ENCODE measurements around the gene RBM23. TPM values are rescaled to one million over a fixed set of nuclear protein-coding genes. Genes with fewer than 3 reads are reported as not detected.
"Not testable (repeated sequence)": the region's sequence is repeated elsewhere in the genome, so short reads cannot be mapped to it uniquely, and the experiment has no call there.

Gene RBM23
- total RNA-seq, 1 experiment from 2014 or later, result 57.6 TPM

DNA sequence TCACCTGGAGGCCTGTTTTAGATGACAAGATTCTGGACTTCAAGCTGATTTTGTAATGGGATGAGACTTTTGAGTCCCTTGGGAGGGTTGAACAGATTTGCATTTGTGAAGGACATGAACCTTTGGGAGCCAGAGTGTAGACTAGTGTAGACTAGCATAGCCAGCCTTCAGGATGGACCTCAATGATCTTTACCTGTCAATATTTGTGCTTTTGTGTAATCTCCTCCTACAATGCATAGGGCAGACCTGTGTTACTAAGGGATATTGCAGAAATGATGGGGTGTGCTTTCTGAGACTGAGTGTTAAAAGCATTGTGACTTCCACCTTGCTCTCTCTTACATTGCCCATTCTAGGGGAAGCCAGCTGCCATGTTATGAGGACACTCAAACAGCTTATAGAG lies 57.3 kb downstream of the RBM23 start:
- no peaks in the 10 kb centered on the region for H3K4me1 Mint-ChIP-seq (ENCODE audit: insufficient read depth, unreplicated experiment)
- no peak for DNase-seq (ENCODE audit: unreplicated experiment)
- TF ChIP-seq, protein P1, sequence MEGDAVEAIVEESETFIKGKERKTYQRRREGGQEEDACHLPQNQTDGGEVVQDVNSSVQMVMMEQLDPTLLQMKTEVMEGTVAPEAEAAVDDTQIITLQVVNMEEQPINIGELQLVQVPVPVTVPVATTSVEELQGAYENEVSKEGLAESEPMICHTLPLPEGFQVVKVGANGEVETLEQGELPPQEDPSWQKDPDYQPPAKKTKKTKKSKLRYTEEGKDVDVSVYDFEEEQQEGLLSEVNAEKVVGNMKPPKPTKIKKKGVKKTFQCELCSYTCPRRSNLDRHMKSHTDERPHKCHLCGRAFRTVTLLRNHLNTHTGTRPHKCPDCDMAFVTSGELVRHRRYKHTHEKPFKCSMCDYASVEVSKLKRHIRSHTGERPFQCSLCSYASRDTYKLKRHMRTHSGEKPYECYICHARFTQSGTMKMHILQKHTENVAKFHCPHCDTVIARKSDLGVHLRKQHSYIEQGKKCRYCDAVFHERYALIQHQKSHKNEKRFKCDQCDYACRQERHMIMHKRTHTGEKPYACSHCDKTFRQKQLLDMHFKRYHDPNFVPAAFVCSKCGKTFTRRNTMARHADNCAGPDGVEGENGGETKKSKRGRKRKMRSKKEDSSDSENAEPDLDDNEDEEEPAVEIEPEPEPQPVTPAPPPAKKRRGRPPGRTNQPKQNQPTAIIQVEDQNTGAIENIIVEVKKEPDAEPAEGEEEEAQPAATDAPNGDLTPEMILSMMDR (IDR thresholded peaks at IDR 0.05; ENCODE audit: unreplicated experiment), result no peak

DNA sequence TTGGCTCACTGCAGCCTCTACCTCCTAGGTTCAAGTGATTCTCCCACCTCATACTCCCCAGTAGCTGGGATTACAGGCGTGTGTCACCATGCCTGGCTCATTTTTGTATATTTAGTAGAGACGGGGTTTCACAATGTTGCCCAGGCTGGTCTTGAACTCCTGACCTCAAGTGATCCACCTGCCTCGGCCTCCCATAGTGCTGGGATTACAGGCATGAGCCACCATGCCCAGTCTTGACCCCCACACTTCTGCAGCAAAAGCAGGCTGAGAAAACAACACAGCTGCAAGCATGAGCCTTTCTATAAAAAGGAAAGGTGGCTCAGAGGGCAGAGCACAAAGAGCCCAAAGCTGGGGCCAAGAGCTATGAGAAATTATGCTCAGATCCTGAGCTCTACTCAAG lies 58.6 kb downstream of the RBM23 start:
- H3K27me3 Mint-ChIP-seq (ENCODE audit: insufficient read depth, unreplicated experiment); H3K27ac Mint-ChIP-seq (ENCODE audit: low read depth, unreplicated experiment); DNase-seq (ENCODE audit: unreplicated experiment); H3K9me3 Mint-ChIP-seq (ENCODE audit: unreplicated experiment); H3K4me1 Mint-ChIP-seq (ENCODE audit: insufficient read depth, unreplicated experiment); H3K36me3 Mint-ChIP-seq (ENCODE audit: insufficient read depth, unreplicated experiment); H3K4me3 Mint-ChIP-seq (ENCODE audit: unreplicated experiment); BruUV-seq (replicated peaks); intact Hi-C loops (cut with micrococcal nuclease): not testable (repeated sequence)
- ChIA-PET POLR2A (interaction anchor here (0.9 to 1.2 kb wide), 2 partner anchors 24 to 36 kb away, joined by 3 to 4 read pairs; partner anchors contain the start of gene MMP14), CTCF (interaction anchor here (0.7 to 3.9 kb wide), 8 partner anchors 11 to 304 kb away, joined by 3 to 19 read pairs (median 4); partner anchors contain the start of gene LRP10)

More for the DNA sequence above, 57.3 kb downstream of the RBM23 start:
- ChIA-PET CTCF (interaction anchor here (0.6 to 13.4 kb wide), 12 partner anchors 9 to 305 kb away, joined by 3 to 154 read pairs (median 4); partner anchors contain the start of gene MMP14), POLR2A (interaction anchor here (0.6 kb wide), 1 partner anchor 72 kb away, joined by 3 read pairs; no protein-coding TSS in a partner anchor)
- no peaks in the 10 kb centered on the region for H3K27me3 Mint-ChIP-seq (ENCODE audit: insufficient read depth, unreplicated experiment)
- BruUV-seq (replicated peaks), result no TSS peak
- H3K27ac Mint-ChIP-seq (ENCODE audit: low read depth, unreplicated experiment), result no peak overlapping the region
- H3K4me3 Mint-ChIP-seq (ENCODE audit: unreplicated experiment), result no peak overlapping the region
- H3K9me3 Mint-ChIP-seq (ENCODE audit: unreplicated experiment), result no peaks in the 10 kb centered on the region
- no peaks in the 10 kb centered on the region for H3K36me3 Mint-ChIP-seq (ENCODE audit: insufficient read depth, unreplicated experiment)
- intact Hi-C loops (cut with micrococcal nuclease), result no loop called here

DNA sequence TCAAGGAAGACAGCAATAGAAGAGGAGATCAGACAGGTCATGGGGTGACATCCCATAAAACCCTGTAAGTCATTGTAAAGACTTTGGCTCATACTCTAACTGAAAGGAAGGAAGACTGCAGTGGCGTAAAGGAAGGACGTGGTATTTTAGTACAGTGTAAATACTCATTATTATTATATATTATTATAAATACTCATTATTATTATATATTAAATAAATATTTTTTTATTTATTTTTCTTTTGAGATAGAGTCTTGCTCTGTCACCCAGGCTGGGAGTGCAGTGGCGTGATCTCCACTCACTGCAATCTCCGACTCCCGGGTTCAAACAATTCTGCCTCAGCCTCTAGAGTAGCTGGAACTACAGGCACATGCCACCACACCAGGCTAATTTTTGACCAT lies 62.5 kb downstream of the RBM23 start:
- Mint-ChIP-seq H3K27me3 (ENCODE audit: insufficient read depth, unreplicated experiment) (no peaks in the 10 kb centered on the region), H3K36me3 (ENCODE audit: insufficient read depth, unreplicated experiment) (no peaks in the 10 kb centered on the region), H3K9me3 (ENCODE audit: unreplicated experiment) (no peaks in the 10 kb centered on the region), H3K4me3 (ENCODE audit: unreplicated experiment) (no peak overlapping the region), H3K4me1 (ENCODE audit: insufficient read depth, unreplicated experiment) (peaks cover 8% of the 10 kb centered on the region), H3K27ac (ENCODE audit: low read depth, unreplicated experiment) (no peak overlapping the region)
- intact Hi-C loops (cut with micrococcal nuclease), result loop anchor here (10.0 kb wide), 1 partner anchor 462 kb away; no protein-coding TSS in a partner anchor
- CTCF ChIA-PET, result interaction anchor here (0.6 to 11.5 kb wide), 12 partner anchors 11 to 300 kb away, joined by 3 to 330 read pairs (median 8); partner anchors contain the start of genes LRP10, MMP14 and MRPL52
- no TSS peak for BruUV-seq (replicated peaks)
- POLR2A ChIA-PET, result interaction anchor here (1.1 to 3.2 kb wide), 2 partner anchors 14 to 19 kb away, joined by 4 to 17 read pairs; partner anchors contain the start of gene LRP10
- TF ChIP-seq, protein P1 (IDR thresholded peaks at IDR 0.05; ENCODE audit: unreplicated experiment), result no peak
- no peak for DNase-seq (ENCODE audit: unreplicated experiment)

DNA sequence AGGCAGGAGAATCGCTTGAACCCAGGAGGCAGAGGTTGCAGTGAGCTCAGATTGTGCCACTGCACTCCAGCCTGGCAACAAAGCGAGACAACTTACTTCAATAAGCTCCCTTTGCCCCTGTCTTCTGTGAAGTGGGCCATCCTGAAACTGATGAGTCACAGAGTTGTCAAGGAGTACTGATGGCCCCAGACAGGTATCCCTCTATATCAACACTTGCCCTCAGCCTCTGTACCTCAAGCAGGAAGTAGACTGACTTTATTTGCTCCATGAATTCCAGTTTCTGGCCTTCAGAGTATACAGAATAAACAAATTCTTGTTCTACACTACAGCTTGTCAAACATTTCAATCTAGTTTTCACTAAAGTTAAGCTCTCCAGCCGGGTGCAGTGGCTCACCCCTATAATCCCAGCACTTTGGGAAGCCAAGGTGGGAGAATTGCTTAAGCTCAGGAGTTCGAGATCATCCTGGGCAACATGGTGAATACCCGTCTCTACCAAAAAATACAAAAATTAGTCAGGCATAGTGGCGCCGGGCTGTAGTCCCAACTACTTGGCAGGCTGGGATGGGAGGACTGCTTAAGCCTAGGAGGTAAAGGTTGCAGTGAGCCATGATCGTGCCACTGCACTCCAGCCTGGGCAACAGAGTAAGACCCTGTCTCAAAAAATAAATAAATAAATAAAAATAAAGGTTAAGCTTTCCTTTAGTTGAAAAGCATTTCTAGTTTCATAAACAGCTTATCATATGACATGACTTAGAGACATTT lies 63.8 kb downstream of the RBM23 start:
- no peak overlapping the region for H3K27ac Mint-ChIP-seq (ENCODE audit: low read depth, unreplicated experiment)

DNA sequence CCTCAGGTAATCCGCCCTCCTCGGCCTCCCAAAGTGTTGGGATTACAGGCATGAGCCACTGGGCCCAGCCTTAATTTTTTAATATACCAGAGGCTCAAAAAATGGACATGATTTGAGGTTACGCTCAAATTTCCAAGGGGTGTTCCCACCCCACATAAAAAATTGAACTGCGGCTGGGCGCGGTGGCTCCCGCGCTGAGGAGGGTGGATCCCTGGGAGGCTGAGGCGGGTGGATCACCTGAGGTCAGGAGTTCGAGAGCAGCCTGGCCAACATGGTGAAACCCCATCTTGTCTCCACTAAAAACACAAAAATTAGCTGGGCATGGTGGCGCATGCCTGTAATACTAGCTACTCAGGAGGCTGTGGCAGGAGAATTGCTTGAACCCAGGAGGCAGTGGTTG lies 64.7 kb downstream of the RBM23 start:
- intact Hi-C loops (cut with micrococcal nuclease), result loop anchor here (10.0 kb wide), 1 partner anchor 459 kb away; no protein-coding TSS in a partner anchor
- not testable (repeated sequence) for DNase-seq (ENCODE audit: unreplicated experiment); H3K27ac Mint-ChIP-seq (ENCODE audit: low read depth, unreplicated experiment); BruUV-seq (replicated peaks); H3K9me3 Mint-ChIP-seq (ENCODE audit: unreplicated experiment); H3K4me3 Mint-ChIP-seq (ENCODE audit: unreplicated experiment); H3K36me3 Mint-ChIP-seq (ENCODE audit: insufficient read depth, unreplicated experiment); H3K27me3 Mint-ChIP-seq (ENCODE audit: insufficient read depth, unreplicated experiment)
- ChIA-PET POLR2A (interaction anchor here (0.6 to 8.5 kb wide), 7 partner anchors 15 to 301 kb away, joined by 3 to 142 read pairs (median 5); partner anchors contain the start of genes LRP10 and MMP14), CTCF (interaction anchor here (0.6 to 11.5 kb wide), 42 partner anchors 13 to 1218 kb away, joined by 3 to 330 read pairs (median 6); partner anchors contain the start of genes DAD1, LRP10, MMP14 and MRPL52)
- peaks cover 17% of the 10 kb centered on the region for H3K4me1 Mint-ChIP-seq (ENCODE audit: insufficient read depth, unreplicated experiment)

More for the DNA sequence above, 63.8 kb downstream of the RBM23 start:
- TF ChIP-seq, protein P1 (IDR thresholded peaks at IDR 0.05; ENCODE audit: unreplicated experiment), result no peak
- POLR2A ChIA-PET, result interaction anchor here (0.6 to 8.5 kb wide), 8 partner anchors 16 to 302 kb away, joined by 3 to 142 read pairs (median 3); partner anchors contain the start of genes LRP10, MMP14 and OXA1L
- no peak overlapping the region for H3K4me3 Mint-ChIP-seq (ENCODE audit: unreplicated experiment)
- no TSS peak for BruUV-seq (replicated peaks)
- H3K9me3 Mint-ChIP-seq (ENCODE audit: unreplicated experiment), result no peaks in the 10 kb centered on the region
- no peak for DNase-seq (ENCODE audit: unreplicated experiment)
- no peaks in the 10 kb centered on the region for H3K27me3 Mint-ChIP-seq (ENCODE audit: insufficient read depth, unreplicated experiment)
- H3K4me1 Mint-ChIP-seq (ENCODE audit: insufficient read depth, unreplicated experiment), result peaks cover 17% of the 10 kb centered on the region
- no peaks in the 10 kb centered on the region for H3K36me3 Mint-ChIP-seq (ENCODE audit: insufficient read depth, unreplicated experiment)
- intact Hi-C loops (cut with micrococcal nuclease), result loop anchor here (10.0 kb wide), 1 partner anchor 460 kb away; no protein-coding TSS in a partner anchor
- CTCF ChIA-PET, result interaction anchor here (0.6 to 11.5 kb wide), 25 partner anchors 13 to 1219 kb away, joined by 3 to 330 read pairs (median 7); partner anchors contain the start of genes DAD1, LRP10, MMP14 and MRPL52

Measured in MCF 10A (cell line).